ENCODE measurements around the gene TGIF1. TPM values are rescaled to one million over a fixed set of nuclear protein-coding genes. Genes with fewer than 3 reads are reported as not detected.

TGIF1 gene
- total and polyA plus RNA-seq, 10 of the 15 experiments (the other 5 are each of a cell fraction or from before 2014, with no cell fraction given): 1.8 to 8.5 (median 6.4) TPM

- TF ChIP-seq, protein P1, sequence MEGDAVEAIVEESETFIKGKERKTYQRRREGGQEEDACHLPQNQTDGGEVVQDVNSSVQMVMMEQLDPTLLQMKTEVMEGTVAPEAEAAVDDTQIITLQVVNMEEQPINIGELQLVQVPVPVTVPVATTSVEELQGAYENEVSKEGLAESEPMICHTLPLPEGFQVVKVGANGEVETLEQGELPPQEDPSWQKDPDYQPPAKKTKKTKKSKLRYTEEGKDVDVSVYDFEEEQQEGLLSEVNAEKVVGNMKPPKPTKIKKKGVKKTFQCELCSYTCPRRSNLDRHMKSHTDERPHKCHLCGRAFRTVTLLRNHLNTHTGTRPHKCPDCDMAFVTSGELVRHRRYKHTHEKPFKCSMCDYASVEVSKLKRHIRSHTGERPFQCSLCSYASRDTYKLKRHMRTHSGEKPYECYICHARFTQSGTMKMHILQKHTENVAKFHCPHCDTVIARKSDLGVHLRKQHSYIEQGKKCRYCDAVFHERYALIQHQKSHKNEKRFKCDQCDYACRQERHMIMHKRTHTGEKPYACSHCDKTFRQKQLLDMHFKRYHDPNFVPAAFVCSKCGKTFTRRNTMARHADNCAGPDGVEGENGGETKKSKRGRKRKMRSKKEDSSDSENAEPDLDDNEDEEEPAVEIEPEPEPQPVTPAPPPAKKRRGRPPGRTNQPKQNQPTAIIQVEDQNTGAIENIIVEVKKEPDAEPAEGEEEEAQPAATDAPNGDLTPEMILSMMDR (IDR thresholded peaks at IDR 0.05 in 2 of 3, conservative IDR thresholded peaks at IDR 0.05 in 1 of 3; ENCODE audit: control insufficient read depth in 2 of 3, extremely low read depth in 1 of 3, insufficient read depth in 1 of 3, low read depth in 3 of 3, low read length in 3 of 3): no peak
- TF ChIP-seq USF1 (IDR thresholded peaks at IDR 0.05; ENCODE audit: borderline replicate concordance, extremely low read length, insufficient read depth, low read depth, low read length) (no peak), TCF12 (IDR thresholded peaks at IDR 0.05; ENCODE audit: low read depth, low read length) (no peak), JUND (IDR thresholded peaks at IDR 0.05; ENCODE audit: low read depth, low read length) (no peak), SIN3A (IDR thresholded peaks at IDR 0.05; ENCODE audit: low read depth, low read length) (no peak), RAD51 (IDR thresholded peaks at IDR 0.05) (peak; percentile 50), ZZZ3 (IDR thresholded peaks at IDR 0.05; ENCODE audit: control insufficient read depth, insufficient read length, low read depth) (no peak), EP300 (IDR thresholded peaks at IDR 0.05; ENCODE audit: borderline replicate concordance in 1 of 2, control insufficient read depth in 1 of 2, low read depth in 2 of 2, low read length in 2 of 2) (0 out of 4 replicates have a peak, but pooled peaks of 1 of the 2 experiments have one; percentile 2), NFXL1 (IDR thresholded peaks at IDR 0.05; ENCODE audit: borderline replicate concordance) (no peak), IKZF1 (conservative IDR thresholded peaks at IDR 0.05) (0 out of 2 replicates have a peak, but pooled peaks have one; percentile 16), LARP7 (IDR thresholded peaks at IDR 0.05) (no peak), CREB1 (IDR thresholded peaks at IDR 0.05; ENCODE audit: low read depth) (no peak), SUZ12 (IDR thresholded peaks at IDR 0.05; ENCODE audit: unreplicated experiment) (no peak), SMARCA5 (IDR thresholded peaks at IDR 0.05) (no peak), SMAD5 (IDR thresholded peaks at IDR 0.05; ENCODE audit: low read depth) (no peak), BCL11A (IDR thresholded peaks at IDR 0.05; ENCODE audit: low read depth, low read length) (no peak), HDAC6 (IDR thresholded peaks at IDR 0.05; ENCODE audit: unreplicated experiment) (no peak)
- TF ChIP-seq, protein P2, sequence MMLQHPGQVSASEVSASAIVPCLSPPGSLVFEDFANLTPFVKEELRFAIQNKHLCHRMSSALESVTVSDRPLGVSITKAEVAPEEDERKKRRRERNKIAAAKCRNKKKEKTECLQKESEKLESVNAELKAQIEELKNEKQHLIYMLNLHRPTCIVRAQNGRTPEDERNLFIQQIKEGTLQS (IDR thresholded peaks at IDR 0.05; ENCODE audit: borderline replicate concordance, extremely low read depth, low read depth, low read length): no peak
- TF ChIP-seq, protein P3, sequence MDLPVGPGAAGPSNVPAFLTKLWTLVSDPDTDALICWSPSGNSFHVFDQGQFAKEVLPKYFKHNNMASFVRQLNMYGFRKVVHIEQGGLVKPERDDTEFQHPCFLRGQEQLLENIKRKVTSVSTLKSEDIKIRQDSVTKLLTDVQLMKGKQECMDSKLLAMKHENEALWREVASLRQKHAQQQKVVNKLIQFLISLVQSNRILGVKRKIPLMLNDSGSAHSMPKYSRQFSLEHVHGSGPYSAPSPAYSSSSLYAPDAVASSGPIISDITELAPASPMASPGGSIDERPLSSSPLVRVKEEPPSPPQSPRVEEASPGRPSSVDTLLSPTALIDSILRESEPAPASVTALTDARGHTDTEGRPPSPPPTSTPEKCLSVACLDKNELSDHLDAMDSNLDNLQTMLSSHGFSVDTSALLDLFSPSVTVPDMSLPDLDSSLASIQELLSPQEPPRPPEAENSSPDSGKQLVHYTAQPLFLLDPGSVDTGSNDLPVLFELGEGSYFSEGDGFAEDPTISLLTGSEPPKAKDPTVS (IDR thresholded peaks at IDR 0.05; ENCODE audit: low read depth, low read length): no peak
- TF ChIP-seq, protein P4, sequence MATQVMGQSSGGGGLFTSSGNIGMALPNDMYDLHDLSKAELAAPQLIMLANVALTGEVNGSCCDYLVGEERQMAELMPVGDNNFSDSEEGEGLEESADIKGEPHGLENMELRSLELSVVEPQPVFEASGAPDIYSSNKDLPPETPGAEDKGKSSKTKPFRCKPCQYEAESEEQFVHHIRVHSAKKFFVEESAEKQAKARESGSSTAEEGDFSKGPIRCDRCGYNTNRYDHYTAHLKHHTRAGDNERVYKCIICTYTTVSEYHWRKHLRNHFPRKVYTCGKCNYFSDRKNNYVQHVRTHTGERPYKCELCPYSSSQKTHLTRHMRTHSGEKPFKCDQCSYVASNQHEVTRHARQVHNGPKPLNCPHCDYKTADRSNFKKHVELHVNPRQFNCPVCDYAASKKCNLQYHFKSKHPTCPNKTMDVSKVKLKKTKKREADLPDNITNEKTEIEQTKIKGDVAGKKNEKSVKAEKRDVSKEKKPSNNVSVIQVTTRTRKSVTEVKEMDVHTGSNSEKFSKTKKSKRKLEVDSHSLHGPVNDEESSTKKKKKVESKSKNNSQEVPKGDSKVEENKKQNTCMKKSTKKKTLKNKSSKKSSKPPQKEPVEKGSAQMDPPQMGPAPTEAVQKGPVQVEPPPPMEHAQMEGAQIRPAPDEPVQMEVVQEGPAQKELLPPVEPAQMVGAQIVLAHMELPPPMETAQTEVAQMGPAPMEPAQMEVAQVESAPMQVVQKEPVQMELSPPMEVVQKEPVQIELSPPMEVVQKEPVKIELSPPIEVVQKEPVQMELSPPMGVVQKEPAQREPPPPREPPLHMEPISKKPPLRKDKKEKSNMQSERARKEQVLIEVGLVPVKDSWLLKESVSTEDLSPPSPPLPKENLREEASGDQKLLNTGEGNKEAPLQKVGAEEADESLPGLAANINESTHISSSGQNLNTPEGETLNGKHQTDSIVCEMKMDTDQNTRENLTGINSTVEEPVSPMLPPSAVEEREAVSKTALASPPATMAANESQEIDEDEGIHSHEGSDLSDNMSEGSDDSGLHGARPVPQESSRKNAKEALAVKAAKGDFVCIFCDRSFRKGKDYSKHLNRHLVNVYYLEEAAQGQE (IDR thresholded peaks at IDR 0.05; ENCODE audit: low read depth, low read length): no peak
Measured at GRCh38 chr18:3458952-3459853, 9.2 kb downstream of the TGIF1 start (continued).

Measured in GM12878 (cell line).